NOMO-1 treated with DMSO at 0.1 percent for 48 hours (cell line): ENCODE results near the gene DHCR7.

ENCODE experiments used
- DNase-seq: peaks from one replicate; lab custom pipeline; 2025; ENCODE audit not compliant: unreplicated experiment; lab: John Stamatoyannopoulos, UW

DHCR7 gene

GRCh38 chr11:71420455-71421241 is 27.5 kb downstream of the DHCR7 start:
- DNase-seq = peak; percentile 9

- no peak for DNase-seq
These were observed 29.6 kb downstream of the DHCR7 start for GRCh38 chr11:71418643-71419042.

GRCh38 chr11:71414645-71415044 is 33.5 kb downstream of the DHCR7 start:
- DNase-seq = no peak

DNA sequence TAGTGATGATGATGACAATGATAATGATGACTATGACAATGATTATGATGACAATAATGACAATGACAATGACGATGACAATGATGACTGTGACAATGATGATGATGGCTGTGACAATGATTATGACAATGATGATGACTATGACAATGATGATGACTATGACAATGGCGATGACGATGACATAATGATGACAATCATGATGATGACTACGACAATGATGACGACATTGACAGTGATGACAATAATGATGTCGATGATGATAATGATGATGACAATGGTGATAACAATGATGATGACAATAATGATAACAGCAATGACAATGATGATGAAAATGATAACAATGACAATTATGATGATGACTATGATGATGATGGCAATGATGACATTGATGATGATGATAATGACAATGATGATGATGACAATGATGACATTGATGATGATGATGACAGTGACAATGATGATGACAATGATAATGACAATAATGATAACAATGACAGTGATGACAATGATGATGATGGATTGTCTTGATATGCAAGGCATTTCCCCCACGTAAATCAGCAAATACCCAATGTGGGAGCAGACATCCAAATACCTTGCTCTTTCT is 37.7 kb downstream of the DHCR7 start:
- no peak for DNase-seq

DNA sequence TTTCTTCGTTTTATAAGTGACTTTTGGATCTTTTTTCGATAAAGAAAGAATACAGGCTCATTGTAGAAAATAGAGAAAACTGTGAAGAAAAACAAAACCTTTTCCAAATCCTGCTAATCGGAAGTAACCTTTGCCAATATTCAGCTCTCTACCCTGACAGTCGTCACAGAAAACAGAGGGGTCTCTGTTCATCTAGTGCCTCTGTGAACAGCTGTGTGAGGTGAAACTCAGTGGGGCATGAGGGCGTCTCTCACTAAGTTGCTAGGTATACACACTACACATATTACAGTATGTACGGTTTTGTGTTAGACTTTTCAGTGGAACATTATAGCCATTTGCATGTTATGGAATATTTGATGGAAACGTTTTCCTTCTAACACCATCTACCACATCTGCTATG is 39.4 kb downstream of the DHCR7 start:
- DNase-seq = no peak

DNA sequence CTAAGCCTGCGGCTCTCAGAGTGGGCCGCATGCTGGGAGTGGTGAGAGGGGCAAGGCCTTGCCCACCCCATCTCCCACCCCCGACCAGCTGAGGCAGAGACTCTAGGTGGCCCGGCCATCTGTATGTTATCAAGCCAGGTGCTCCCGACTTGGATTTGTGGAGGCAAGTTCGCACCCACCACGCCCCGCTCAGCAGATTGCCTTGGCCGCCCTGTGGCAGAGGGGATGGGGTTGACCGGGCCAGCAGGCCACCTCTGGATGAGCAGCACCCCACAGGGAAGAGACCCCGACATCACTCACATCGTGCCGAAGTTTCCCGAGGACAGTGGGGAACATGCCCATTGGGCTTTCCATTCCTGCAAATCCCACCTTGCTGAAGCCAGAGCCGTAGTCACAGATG is 40.8 kb downstream of the DHCR7 start:
- DNase-seq = no peak

GRCh38 chr11:71406681-71407080 is 41.5 kb downstream of the DHCR7 start:
- DNase-seq = no peak

GRCh38 chr11:71404209-71404608 is 44.0 kb downstream of the DHCR7 start:
- no peak for DNase-seq

- DNase-seq = no peak
These were observed 45.3 kb downstream of the DHCR7 start for GRCh38 chr11:71402878-71403277.

DNA sequence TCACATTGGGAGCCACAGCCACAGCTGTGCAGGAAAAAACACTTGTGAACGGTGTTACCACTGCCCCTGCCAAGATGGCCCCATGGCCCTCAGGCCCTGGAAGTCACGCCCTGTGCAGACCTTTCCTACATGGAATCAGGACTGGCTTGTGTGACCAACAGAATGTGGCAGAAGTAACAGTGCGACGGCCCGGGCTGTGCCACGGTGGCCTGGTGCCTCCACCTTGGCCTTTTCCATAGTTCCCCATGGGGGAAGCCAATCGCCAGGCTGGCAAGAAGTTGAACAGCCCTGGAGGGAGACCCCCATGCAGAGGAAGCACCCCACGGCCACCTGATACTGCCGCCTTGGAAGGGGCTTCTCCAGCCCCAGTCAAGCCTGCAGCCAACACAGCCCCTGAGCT is 48.0 kb downstream of the DHCR7 start:
- no peak for DNase-seq

DNA sequence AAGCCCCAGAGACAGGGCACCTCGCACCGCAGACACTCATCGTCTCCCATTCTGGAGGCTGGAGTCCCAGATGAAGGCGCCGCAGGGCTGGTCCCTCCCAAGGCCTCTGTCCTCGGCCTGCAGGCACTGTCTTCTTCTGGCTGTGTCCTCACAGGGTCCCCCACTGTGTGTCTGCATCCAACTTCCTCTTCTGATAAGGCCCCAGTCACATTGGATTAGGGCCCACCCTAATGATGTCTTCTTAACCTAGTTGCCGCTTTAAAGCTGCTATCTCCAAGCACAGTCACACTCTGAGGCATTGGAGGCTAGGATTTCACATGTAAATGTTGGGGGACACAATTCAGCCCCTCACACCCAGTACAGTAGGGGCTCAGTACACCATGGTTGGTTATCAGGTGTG is 48.9 kb downstream of the DHCR7 start:
- no peak for DNase-seq

DNA sequence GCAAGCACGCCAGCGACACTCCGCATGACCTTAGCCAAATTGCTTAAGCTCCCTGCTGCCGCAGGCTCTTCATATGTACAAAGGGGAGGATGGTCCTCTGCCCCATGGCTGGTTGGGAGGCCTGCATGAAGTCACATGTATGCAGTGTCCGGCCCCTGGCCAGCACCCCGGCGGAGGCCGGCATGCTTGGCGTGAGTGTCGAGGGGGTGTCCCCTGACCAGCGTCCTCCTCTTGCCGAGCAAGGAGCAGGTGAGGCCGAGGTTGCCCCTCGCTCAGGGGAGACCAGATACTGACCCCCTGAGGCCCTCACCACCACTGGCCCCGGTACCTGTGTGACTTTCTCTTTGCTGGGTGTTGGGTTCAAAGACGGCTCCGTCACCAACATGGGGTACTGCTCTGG is 50.2 kb downstream of the DHCR7 start:
- no peak for DNase-seq

- DNase-seq = no peak
These were observed 50.8 kb downstream of the DHCR7 start for GRCh38 chr11:71397331-71397860.

GRCh38 chr11:71396548-71397123 is 51.6 kb downstream of the DHCR7 start:
- DNase-seq = no peak

DNA sequence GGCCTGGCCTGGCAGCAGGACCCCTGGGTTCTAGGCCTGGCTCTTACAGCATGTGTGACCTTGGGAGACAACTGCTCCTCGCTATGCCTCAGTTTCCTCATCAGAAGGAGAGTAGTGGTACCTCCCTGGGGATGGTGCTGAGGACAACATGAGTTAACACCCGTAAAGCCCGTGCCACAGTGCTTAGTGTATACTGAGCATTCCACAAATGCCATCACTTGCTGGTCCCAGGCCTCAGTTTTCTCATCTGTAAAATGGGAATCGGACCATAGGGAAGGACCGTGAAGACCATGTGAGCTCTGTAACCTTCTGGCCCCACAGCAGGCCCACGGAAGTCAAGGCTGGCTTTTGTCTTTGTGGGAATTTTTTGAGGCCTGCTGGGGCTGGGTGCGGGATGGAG is 52.4 kb downstream of the DHCR7 start:
- DNase-seq = no peak

DNA sequence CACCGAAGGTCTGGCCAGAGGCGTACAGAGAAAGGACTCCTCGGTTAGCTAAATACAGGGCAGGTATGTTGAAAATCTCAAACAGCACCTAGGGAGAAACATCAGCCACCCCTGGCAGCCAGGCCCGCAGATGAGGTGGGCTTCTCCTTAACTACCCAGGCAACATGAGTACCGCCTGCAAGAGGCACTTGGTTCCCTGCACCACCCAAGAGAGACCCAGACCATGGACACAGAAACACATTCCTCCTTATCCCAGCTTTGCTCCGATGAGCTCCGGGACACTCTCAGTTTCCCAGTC is 53.0 kb downstream of the DHCR7 start:
- no peak for DNase-seq

GRCh38 chr11:71393283-71393682 is 54.9 kb downstream of the DHCR7 start:
- no peak for DNase-seq

DNA sequence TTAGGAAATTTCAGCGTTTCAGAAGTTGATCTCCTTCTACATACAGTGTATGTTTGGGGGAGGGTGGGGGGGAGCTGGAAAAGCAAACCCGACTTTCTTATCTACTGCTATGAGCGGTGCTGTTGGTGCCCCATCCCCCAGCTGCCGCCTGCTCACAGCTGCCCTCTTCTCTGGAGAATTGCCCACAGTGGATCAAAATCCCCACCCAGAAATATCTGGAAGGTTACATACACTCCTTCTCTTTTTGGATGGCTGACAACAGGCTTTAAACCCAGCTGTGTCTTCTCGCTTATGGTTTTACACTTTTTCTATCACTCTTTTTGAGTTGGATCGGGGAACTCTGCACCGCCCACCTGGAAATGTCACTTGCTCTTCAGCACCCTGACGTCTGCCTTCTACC is 56.4 kb downstream of the DHCR7 start:
- no peak for DNase-seq

DNA sequence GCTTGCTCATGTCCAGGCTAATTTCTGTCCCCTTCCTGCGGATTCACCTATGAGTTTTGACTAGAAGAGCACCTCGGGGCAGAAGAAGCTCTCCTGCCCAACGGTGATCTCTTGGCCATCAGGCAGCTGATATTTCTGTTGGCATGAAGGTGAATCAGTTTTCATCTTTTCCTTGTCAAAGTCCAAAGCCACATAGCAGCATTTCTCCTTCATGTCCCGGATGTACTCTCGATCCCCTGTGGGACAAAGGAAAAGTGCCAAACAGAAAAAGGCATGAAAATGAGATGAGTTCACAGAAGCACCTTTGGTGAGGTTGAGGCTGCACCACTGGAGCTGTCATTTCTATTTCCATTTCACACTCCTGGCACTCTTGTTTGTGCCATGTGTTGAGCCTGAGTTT is 56.8 kb downstream of the DHCR7 start:
- DNase-seq = no peak

DNA sequence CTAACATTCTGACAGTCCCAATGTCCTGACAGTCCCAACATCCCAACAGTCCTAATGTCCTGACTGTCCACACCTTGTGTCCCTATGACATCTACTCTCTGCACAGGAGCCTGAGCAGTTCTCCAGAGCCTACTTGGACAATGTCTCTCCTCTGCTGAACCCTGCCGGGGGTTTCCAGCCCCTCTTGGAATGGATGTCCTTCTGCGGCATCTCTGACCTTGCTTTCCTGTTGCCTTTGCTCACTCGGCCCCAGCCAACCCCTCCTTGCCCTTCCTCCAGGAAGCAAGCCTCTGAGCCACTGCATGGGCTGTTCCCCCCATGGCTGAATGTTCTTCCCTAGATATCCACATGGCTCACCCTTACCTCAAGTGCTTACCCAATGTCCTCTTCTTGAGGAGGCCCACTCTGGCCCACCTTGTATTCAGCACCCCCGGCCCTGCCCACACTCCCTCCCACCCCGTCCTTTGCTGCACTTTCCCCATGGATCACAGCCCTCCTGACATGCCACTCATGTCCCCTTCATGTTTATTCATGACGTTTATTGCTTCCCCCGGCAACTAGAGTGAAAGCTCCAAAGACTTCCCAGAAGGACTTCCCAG is 59.5 kb downstream of the DHCR7 start:
- DNase-seq = no peak

GRCh38 chr11:71387784-71388636 is 60.2 kb downstream of the DHCR7 start:
- no peak for DNase-seq
